ENCODE data around the gene CCDC89.

DNA sequence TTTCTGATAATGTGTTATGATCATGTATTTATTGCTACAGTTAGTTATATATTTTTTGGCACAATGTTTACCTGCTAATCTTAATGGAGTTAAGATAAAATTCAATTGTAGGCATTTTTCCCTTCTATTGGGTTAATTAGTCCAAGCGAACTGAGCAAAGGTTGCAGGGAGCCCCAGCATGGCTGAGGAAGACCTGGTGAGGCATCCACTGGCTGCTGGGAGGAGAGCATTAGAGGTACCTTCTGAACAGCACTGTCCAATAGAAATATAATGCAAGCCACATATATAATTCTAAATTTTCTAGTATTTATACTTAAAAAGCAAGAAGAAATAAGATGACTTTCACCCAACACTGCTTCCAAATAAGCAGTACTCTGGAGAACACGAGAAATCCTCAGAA lies 38.9 kb downstream of the CCDC89 start:
- TF ChIP-seq, protein P1, sequence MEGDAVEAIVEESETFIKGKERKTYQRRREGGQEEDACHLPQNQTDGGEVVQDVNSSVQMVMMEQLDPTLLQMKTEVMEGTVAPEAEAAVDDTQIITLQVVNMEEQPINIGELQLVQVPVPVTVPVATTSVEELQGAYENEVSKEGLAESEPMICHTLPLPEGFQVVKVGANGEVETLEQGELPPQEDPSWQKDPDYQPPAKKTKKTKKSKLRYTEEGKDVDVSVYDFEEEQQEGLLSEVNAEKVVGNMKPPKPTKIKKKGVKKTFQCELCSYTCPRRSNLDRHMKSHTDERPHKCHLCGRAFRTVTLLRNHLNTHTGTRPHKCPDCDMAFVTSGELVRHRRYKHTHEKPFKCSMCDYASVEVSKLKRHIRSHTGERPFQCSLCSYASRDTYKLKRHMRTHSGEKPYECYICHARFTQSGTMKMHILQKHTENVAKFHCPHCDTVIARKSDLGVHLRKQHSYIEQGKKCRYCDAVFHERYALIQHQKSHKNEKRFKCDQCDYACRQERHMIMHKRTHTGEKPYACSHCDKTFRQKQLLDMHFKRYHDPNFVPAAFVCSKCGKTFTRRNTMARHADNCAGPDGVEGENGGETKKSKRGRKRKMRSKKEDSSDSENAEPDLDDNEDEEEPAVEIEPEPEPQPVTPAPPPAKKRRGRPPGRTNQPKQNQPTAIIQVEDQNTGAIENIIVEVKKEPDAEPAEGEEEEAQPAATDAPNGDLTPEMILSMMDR (IDR thresholded peaks at IDR 0.05): no peak
- no peak for TF ChIP-seq POLR2AphosphoS5 (IDR thresholded peaks at IDR 0.05)

All from stomach (tissue), 4 donors.